Thyroid gland (tissue), 4 donors: ENCODE results near the gene LRFN5.
"Not testable (repeated sequence)": the region's sequence is repeated elsewhere in the genome, so short reads cannot be mapped to it uniquely, and the experiment has no call there.

Experiments used
- POLR2A ChIP-seq, 2 donors: fragments of 450-650 bp; IDR thresholded peaks; one replicate each; pipeline ENCODE4 v1.6.1; 2017; ENCODE audit warnings: antibody characterized with exemption in 2 of 2, mild to moderate bottlenecking in 2 of 2, moderate library complexity in 1 of 2
- TF ChIP-seq, protein P1 (sequence below), 6 experiments: fragments of 200-600 bp in 3 of 6; fragments of 450-650 bp in 3 of 6; sonication (generic) in 3 of 6; IDR thresholded peaks; one replicate each; pipeline ENCODE4 v1.5.1; 2016 to 2019; ENCODE audit warnings: antibody characterized with exemption in 6 of 6, mild to moderate bottlenecking in 2 of 6, inconsistent platforms in 1 of 6, moderate library complexity in 1 of 6

DNA sequence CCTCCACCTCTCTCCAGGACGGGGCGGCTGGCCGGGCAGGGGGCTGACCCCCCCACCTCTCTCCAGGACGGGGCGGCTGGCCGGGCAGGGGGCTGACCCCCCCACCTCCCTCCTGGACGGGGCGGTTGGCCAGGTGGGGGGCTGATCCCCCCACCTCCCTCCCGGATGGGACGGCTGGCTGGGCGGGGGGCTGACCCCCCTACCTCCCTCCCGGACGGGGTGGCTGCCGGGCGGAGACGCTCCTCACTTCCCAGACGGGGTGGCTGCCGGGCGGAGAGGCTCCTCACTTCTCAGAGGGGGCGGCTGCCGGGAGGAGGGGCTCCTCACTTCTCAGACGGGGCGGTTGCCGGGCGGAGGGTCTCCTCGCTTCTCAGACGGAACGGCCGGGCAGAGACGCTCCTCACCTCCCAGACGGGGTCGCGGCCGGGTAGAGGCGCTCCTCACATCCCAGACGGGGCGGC lies 67.9 kb downstream of the LRFN5 start:
- TF ChIP-seq, protein P1, sequence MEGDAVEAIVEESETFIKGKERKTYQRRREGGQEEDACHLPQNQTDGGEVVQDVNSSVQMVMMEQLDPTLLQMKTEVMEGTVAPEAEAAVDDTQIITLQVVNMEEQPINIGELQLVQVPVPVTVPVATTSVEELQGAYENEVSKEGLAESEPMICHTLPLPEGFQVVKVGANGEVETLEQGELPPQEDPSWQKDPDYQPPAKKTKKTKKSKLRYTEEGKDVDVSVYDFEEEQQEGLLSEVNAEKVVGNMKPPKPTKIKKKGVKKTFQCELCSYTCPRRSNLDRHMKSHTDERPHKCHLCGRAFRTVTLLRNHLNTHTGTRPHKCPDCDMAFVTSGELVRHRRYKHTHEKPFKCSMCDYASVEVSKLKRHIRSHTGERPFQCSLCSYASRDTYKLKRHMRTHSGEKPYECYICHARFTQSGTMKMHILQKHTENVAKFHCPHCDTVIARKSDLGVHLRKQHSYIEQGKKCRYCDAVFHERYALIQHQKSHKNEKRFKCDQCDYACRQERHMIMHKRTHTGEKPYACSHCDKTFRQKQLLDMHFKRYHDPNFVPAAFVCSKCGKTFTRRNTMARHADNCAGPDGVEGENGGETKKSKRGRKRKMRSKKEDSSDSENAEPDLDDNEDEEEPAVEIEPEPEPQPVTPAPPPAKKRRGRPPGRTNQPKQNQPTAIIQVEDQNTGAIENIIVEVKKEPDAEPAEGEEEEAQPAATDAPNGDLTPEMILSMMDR (IDR thresholded peaks at IDR 0.05): not testable (repeated sequence)
- TF ChIP-seq POLR2A (IDR thresholded peaks at IDR 0.05): not testable (repeated sequence)
